SU-DHL-6 (cell line): Measurements from ENCODE around the gene FBN3.
"Not testable (repeated sequence)": the region's sequence is repeated elsewhere in the genome, so short reads cannot be mapped to it uniquely, and the experiment has no call there.

Source experiments
- H2AFZ ChIP-seq: fragments of 200-600 bp; sonication (generic); 2 replicates; pipeline ENCODE4 v1.6.1; 2014; ENCODE audit warnings: low read depth, mild to moderate bottlenecking, moderate library complexity, mixed read lengths, antibody characterized with exemption, low read length; ENCODE audit not compliant: severe bottlenecking
- H3F3A ChIP-seq: fragments of 200-600 bp; shearing (Covaris generic); 2 replicates; pipeline ENCODE4 v1.6.0; 2016; ENCODE audit warnings: antibody characterized with exemption, mild to moderate bottlenecking; ENCODE audit not compliant: insufficient read depth
- H3K27ac ChIP-seq: fragments of 200-600 bp; sonication (generic); 2 replicates; pipeline ENCODE4 v1.5.1; 2016; ENCODE audit warnings: low read depth, mild to moderate bottlenecking, low read length, moderate library complexity, mixed read lengths
- H3K27me3 ChIP-seq: fragments of 200-600 bp; sonication (generic), shearing (Covaris generic); 2 replicates; pipeline ENCODE4 v1.6.0; 2014; ENCODE audit warnings: mild to moderate bottlenecking, low read length
- H3K36me3 ChIP-seq: fragments of 200-600 bp; sonication (generic); 2 replicates; pipeline ENCODE4 v1.6.1; 2014; ENCODE audit warnings: mild to moderate bottlenecking, low read length, mixed read lengths
- H3K4me2 ChIP-seq: fragments of 300-600, 200-600 bp; shearing (Covaris generic), sonication (generic); 2 replicates; pipeline ENCODE4 v1.6.0; 2014; ENCODE audit warnings: low read length, low read depth, mild to moderate bottlenecking; ENCODE audit not compliant: poor library complexity, severe bottlenecking
- H3K4me3 ChIP-seq: fragments of 200-600 bp; sonication (generic); 2 replicates; pipeline ENCODE4 v1.5.1; 2014; ENCODE audit warnings: antibody characterized with exemption, low read length, mild to moderate bottlenecking, mixed read lengths; ENCODE audit not compliant: insufficient read depth, poor library complexity, severe bottlenecking
- H3K79me2 ChIP-seq: fragments of 200-600 bp; sonication (generic); 2 replicates; pipeline ENCODE4 v1.6.1; 2014; ENCODE audit warnings: mild to moderate bottlenecking, low read length, moderate library complexity; ENCODE audit not compliant: insufficient read depth
- H3K9ac ChIP-seq: fragments of 200-600 bp; sonication (generic); 2 replicates; pipeline ENCODE4 v1.7.0; 2014; ENCODE audit warnings: mild to moderate bottlenecking, low read length
- H3K9me2 ChIP-seq: fragments of 200-600 bp; sonication (generic); replicated peaks from 2 replicates; pipeline ENCODE4 v1.6.1; 2014; ENCODE audit warnings: low read length; ENCODE audit not compliant: insufficient read depth
- H3K9me3 ChIP-seq: fragments of 200-600 bp; sonication (generic); 2 replicates; pipeline ENCODE4 v1.6.1; 2014; ENCODE audit warnings: low read length, mixed read lengths; ENCODE audit not compliant: insufficient read depth
- H4K20me1 ChIP-seq: fragments of 200-600 bp; sonication (generic); 2 replicates; pipeline ENCODE4 v1.6.1; 2014; ENCODE audit warnings: low read depth, mild to moderate bottlenecking, antibody characterized with exemption, low read length, moderate library complexity, mixed read lengths
- EZH2phosphoT487 ChIP-seq: fragments of 200-600 bp; sonication (generic), shearing (Covaris generic); conservative IDR thresholded peaks from 2 replicates; pipeline ENCODE4 v1.6.1; 2018; ENCODE audit warnings: mild to moderate bottlenecking, antibody characterized with exemption, low read length, moderate library complexity, mixed read lengths
- TF ChIP-seq, protein P1 (sequence below): fragments of 200-600 bp; sonication (generic); IDR thresholded peaks from one replicate; pipeline ENCODE4 v1.5.1; 2017; ENCODE audit warnings: antibody characterized with exemption, mild to moderate bottlenecking, low read length, moderate library complexity; ENCODE audit not compliant: insufficient read depth, poor library complexity, severe bottlenecking

FBN3 gene

DNA sequence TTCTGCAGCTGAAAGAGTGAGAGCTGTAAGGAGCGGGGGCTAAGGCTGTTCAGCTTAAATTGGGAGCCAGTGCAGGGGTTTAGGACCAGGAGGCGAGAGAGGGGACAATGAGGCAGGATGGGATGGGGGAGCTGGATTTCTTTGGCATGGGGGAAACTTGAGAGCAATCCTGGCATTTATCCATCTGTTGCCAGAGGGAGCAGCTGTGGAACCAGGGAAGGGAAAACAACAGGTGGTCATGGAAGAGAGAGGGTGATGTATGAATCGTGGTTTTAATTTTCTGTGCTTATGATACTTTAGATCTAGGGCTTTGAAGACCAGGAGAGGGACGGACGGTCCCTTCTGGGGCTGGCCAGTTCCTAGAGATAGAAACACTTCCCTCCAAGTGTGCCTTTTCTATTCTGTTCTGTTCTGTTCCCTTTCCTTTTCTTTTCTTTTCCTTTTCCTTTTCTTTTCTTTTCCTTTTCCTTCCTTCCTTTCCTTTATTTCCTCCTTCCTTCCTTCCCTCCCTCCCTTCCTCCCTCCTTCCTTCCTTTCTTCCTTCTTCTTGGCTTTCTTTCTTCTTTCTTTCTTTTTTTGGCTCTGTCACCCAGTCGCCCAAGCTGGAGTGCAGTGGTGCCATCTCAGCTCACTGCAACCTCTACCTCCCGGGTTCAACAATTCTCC lies 112.8 kb downstream of the FBN3 start:
- H2AFZ ChIP-seq: no peak overlapping the region

DNA sequence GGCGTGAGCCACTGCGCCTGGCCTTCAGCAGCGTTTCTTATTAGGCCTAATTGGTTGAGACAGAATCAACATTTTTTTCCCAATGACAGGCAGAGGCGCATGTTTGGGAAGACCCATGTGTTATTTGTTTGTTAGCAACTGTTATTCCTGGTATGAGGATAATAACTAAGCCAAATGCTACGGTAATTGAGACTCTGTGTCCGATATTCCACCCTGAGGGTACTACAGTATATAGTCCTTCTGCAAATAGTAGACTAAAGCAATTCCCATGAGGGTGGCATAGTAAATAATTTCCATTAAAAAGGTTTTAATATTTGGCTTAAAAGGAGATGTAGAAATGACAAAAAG lies 115.2 kb downstream of the FBN3 start:
- Histone ChIP-seq H2AFZ (no peak overlapping the region), H3K9me2 (no peaks in the 10 kb centered on the region), H3K27me3 (no peaks in the 10 kb centered on the region), H3K27ac (no peak overlapping the region), H4K20me1 (no peaks in the 10 kb centered on the region), H3K9ac (no peak overlapping the region), H3F3A (no peaks in the 10 kb centered on the region), H3K9me3 (no peaks in the 10 kb centered on the region), H3K36me3 (no peaks in the 10 kb centered on the region), H3K4me2 (no peak overlapping the region), H3K4me3 (no peak overlapping the region), H3K79me2 (no peaks in the 10 kb centered on the region)
- TF ChIP-seq, protein P1, sequence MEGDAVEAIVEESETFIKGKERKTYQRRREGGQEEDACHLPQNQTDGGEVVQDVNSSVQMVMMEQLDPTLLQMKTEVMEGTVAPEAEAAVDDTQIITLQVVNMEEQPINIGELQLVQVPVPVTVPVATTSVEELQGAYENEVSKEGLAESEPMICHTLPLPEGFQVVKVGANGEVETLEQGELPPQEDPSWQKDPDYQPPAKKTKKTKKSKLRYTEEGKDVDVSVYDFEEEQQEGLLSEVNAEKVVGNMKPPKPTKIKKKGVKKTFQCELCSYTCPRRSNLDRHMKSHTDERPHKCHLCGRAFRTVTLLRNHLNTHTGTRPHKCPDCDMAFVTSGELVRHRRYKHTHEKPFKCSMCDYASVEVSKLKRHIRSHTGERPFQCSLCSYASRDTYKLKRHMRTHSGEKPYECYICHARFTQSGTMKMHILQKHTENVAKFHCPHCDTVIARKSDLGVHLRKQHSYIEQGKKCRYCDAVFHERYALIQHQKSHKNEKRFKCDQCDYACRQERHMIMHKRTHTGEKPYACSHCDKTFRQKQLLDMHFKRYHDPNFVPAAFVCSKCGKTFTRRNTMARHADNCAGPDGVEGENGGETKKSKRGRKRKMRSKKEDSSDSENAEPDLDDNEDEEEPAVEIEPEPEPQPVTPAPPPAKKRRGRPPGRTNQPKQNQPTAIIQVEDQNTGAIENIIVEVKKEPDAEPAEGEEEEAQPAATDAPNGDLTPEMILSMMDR: no peak
- TF ChIP-seq EZH2phosphoT487: no peak

More for the DNA sequence above, 112.8 kb downstream of the FBN3 start:
- TF ChIP-seq, protein P1: no peak
- no peak for TF ChIP-seq EZH2phosphoT487
- H3F3A ChIP-seq: no peaks in the 10 kb centered on the region
- H3K4me2 ChIP-seq: no peak overlapping the region
- H3K79me2 ChIP-seq: no peaks in the 10 kb centered on the region
- no peak overlapping the region for H3K4me3 ChIP-seq
- H3K9me3 ChIP-seq: no peaks in the 10 kb centered on the region
- no peaks in the 10 kb centered on the region for H3K9me2 ChIP-seq
- H4K20me1 ChIP-seq: no peaks in the 10 kb centered on the region
- H3K27me3 ChIP-seq: no peaks in the 10 kb centered on the region
- H3K9ac ChIP-seq: no peak overlapping the region
- H3K36me3 ChIP-seq: no peaks in the 10 kb centered on the region
- H3K27ac ChIP-seq: no peak overlapping the region

DNA sequence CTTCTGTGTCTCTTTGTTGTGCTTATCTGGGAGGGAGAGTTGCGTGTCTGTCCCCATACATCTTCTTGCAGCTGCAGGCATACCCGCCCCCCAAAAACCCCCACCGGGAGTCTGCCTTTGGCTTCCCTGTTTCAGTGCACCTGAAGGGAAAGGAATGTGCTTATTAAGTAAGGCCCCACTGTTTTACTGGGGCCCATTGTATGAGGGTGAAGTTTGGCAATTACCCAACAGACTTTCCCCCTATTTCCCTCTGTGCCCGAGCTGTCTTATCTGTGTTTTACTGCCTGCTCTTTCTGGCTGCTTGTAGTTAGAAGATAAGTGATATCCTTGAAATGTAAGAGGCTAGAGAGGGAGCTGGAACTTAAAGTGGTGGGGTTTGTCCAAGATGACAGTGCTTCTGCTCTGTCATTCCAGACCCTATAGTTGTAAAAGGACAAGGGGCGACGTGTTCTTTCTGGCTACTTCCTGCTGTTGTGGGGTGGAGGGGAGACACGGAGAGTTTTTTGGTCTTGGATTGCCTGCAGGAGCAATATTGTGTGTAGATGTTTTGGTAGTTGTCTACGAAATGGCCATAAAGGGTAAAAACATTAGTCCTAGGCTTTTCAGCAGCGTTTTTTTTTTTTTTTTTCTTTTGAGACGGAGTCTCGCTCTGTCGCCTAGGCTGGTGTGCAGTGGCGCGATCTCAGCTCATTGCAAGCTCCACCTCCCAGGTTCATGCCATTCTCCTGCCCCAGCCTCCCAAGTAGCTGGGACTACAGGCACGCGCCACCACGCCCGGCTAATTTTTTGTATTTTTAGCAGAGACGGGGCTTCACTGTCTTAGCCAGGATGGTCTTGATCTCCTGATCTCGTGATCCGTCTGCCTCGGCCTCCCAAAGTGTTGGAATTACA lies 115.9 kb downstream of the FBN3 start:
- H3K4me2 ChIP-seq, H3K4me3 ChIP-seq, H3K9me2 ChIP-seq, H3K36me3 ChIP-seq, H3K27me3 ChIP-seq, H3K27ac ChIP-seq, H4K20me1 ChIP-seq, H2AFZ ChIP-seq, H3K9ac ChIP-seq, H3K79me2 ChIP-seq, H3F3A ChIP-seq, H3K9me3 ChIP-seq: not testable (repeated sequence)

DNA sequence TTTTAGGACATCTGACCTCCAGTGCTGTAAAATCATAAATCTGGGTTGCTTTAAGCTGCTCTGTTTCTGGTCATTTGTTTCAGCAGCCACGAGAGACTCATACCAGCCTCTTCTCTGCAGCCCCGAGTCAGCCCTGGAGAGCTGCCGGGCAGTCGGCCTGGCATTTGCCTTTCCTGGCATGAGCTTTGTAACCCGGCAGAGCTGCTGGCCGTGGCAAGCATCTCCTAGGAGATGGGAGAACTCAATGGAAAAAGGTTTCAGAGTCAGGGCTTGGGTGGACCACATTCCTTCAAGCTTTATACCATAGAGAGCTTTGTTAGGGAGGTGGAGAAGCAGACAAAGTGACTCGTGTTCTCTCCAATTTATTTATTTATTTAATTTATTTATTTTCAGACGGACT lies 118.4 kb downstream of the FBN3 start:
- Histone ChIP-seq H3K4me2 (no peak overlapping the region), H2AFZ (no peak overlapping the region), H3K9ac (no peak overlapping the region), H3K4me3 (no peak overlapping the region), H3K9me3 (no peaks in the 10 kb centered on the region), H3K27me3 (no peaks in the 10 kb centered on the region), H3K79me2 (no peaks in the 10 kb centered on the region), H3K27ac (no peak overlapping the region), H4K20me1 (no peaks in the 10 kb centered on the region), H3K36me3 (no peaks in the 10 kb centered on the region), H3K9me2 (no peaks in the 10 kb centered on the region), H3F3A (no peaks in the 10 kb centered on the region)
- TF ChIP-seq, protein P1: no peak
- no peak for TF ChIP-seq EZH2phosphoT487
